ENCODE results near the gene ADM. TPM values are rescaled to one million over a fixed set of nuclear protein-coding genes. Genes with fewer than 3 reads are reported as not detected.

Gene ADM
- polyA plus RNA-seq, 3 donors = 9.5 to 224 (median 20.0) TPM

DNA sequence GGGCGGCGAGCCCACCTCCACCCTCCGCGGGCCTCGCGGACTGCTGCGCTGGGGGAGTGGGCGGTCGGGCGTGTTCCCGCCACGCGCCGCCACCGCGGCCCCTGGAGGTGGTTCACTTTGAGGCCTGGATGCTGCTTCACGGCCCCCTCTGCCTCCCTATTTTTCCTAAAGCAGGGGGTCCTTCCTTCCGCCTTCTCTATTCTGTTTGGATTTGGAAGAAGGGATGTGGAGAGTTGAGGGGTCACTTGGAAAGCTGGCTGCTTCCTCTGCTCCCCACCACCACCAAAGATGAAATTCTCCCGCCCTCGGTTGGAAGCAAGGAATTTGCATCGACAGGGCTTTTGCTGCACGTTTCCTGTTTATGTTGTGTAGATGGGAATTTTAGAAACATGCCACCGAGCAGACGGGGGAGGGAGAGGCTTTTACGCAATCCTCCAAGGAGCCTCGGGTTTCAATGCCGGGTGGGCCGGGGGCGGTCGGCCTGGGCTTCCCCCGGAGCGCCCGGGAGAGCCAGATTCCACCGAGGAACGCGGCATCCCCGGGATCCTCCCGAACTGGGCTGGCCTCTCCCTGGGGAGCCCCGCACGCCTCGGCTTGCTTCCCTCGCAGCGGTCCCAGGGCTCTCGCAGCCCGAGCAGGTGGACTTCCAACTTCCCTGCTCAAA, 10.5 kb upstream of the ADM start:
- Mint-ChIP-seq H3K36me3 (peaks cover 25 to 37% of the 10 kb centered on the region in 2 donors), H3K4me3 (peak overlapping the region; percentile 90), H3K9me3 (peaks cover 0 to 2% (median 0%) of the 10 kb centered on the region in 7 donors), H3K27me3 (ENCODE audit: low read depth in 3 of 3) (no peaks in the 10 kb centered on the region), H3K4me1 (peaks cover 64% of the 10 kb centered on the region), H3K27ac (peak overlapping the region; percentile 80 to 94 (median 90))
- peaks cover 0 to 4% of the 10 kb centered on the region in 2 donors for H3K36me3 ChIP-seq (replicated peaks in 1 of 2; ENCODE audit: control insufficient read depth in 1 of 2, insufficient read depth in 2 of 2, low read length in 2 of 2)
- H4K20me1 ChIP-seq (ENCODE audit: insufficient read depth, low read length) = peaks cover 4% of the 10 kb centered on the region
- no peaks in the 10 kb centered on the region for H3K27me3 ChIP-seq (ENCODE audit: control insufficient read depth in 2 of 2, insufficient read depth in 2 of 2, low read length in 2 of 2)
- H3K4me1 ChIP-seq (ENCODE audit: control insufficient read depth in 1 of 2, insufficient read depth in 2 of 2, low read length in 2 of 2) = peaks cover 60 to 61% of the 10 kb centered on the region in 2 donors
- peaks cover 50% of the 10 kb centered on the region for H3K79me2 ChIP-seq (ENCODE audit: insufficient read depth, low read length)
- H3K9me3 ChIP-seq (replicated peaks in 1 of 2; ENCODE audit: control insufficient read depth in 1 of 2, insufficient read depth in 1 of 2, low read length in 2 of 2) = no peaks in the 10 kb centered on the region
- peak overlapping the region; percentile 99 for H3K4me2 ChIP-seq (replicated peaks; ENCODE audit: extremely low read depth, low read length, poor library complexity, severe bottlenecking)
- peak overlapping the region; percentile 73 to 93 (median 91) for H3K4me3 ChIP-seq (replicated peaks in 1 of 3; ENCODE audit: low read depth in 2 of 3, low read length in 3 of 3)
- DNase-seq = peak in 1 of 3 donors; percentile 53
- intact Hi-C loops (cut with micrococcal nuclease) = loop anchor here (1.0 to 10.0 kb wide), 2 partner anchors 8 to 1550 kb away; partner anchors contain the start of gene USP47 (in 1 of the 2)
- TF ChIP-seq CTCF (IDR thresholded peaks at IDR 0.05) = no peak
- peak overlapping the region; percentile 71 to 87 for H3K27ac ChIP-seq (ENCODE audit: low read depth in 1 of 2, low read length in 2 of 2)
- WGBS (ENCODE audit: insufficient coverage) = under 1% methylated on average over 39 of the region's 45 CpGs
- H3K9ac ChIP-seq (ENCODE audit: insufficient read depth, low read length, poor library complexity, severe bottlenecking) = peak overlapping the region; percentile 96
- H2AFZ ChIP-seq (ENCODE audit: insufficient read depth, low read depth, low read length, poor library complexity, severe bottlenecking) = peak overlapping the region; percentile 75

DNA sequence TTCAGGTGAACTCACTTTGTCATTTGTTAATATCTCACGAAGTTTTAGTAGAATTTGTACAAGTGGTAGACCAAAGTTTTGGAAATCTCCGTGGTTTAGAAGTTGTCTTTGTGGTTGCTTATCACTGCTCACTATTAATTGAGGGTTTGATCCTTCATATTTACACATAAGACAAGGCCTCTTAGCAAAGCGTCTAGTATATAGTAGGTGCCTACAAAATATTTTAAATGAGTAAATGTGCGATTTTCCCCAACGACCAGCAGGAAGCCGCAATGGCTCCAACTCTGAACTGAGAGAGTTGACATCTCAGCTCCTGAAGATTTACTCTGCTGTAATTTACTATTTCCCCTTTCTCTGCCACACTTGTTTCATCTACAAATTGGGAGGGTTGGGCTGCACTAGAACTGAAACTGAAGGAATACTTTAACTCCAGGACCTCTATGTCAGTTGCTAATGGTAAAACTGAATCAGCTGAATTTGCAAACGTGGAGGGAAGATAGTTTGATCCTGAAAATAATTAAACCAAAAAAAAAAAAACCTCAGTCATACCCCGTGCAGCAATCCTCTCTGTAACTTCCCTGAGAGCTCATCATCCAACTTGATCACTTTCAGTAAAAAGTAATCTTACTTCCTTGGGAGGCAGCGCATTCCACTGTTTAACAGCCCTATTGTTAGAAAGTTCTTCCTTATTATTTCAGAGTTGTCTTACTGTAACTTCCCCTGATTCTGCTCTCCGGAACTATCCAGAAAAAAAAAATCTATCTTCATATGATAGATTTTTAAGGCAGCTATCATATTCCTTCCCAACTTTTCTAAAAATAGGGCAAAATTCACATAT, 9.6 kb upstream of the ADM start:
- Histone ChIP-seq H2AFZ (ENCODE audit: insufficient read depth, low read depth, low read length, poor library complexity, severe bottlenecking) (peak overlapping the region; percentile 75), H3K79me2 (ENCODE audit: insufficient read depth, low read length) (peaks cover 46% of the 10 kb centered on the region), H3K4me1 (ENCODE audit: control insufficient read depth in 1 of 2, insufficient read depth in 2 of 2, low read length in 2 of 2) (peaks cover 52% of the 10 kb centered on the region in 2 donors), H3K36me3 (replicated peaks in 1 of 2; ENCODE audit: control insufficient read depth in 1 of 2, insufficient read depth in 2 of 2, low read length in 2 of 2) (peaks cover 0 to 10% of the 10 kb centered on the region in 2 donors), H3K4me3 (replicated peaks in 1 of 3; ENCODE audit: low read depth in 2 of 3, low read length in 3 of 3) (peak overlapping the region; percentile 73 to 93 (median 91)), H3K9ac (ENCODE audit: insufficient read depth, low read length, poor library complexity, severe bottlenecking) (peak overlapping the region; percentile 96), H3K9me3 (replicated peaks in 1 of 2; ENCODE audit: control insufficient read depth in 1 of 2, insufficient read depth in 1 of 2, low read length in 2 of 2) (no peaks in the 10 kb centered on the region), H4K20me1 (ENCODE audit: insufficient read depth, low read length) (no peaks in the 10 kb centered on the region), H3K27me3 (ENCODE audit: control insufficient read depth in 2 of 2, insufficient read depth in 2 of 2, low read length in 2 of 2) (no peaks in the 10 kb centered on the region), H3K4me2 (replicated peaks; ENCODE audit: extremely low read depth, low read length, poor library complexity, severe bottlenecking) (peak overlapping the region; percentile 99), H3K27ac (ENCODE audit: low read depth in 1 of 2, low read length in 2 of 2) (peak overlapping the region; percentile 71 to 87)
- Mint-ChIP-seq H3K27me3 (ENCODE audit: low read depth in 3 of 3) (no peaks in the 10 kb centered on the region), H3K4me1 (peaks cover 57% of the 10 kb centered on the region), H3K4me3 (peak overlapping the region; percentile 90), H3K27ac (peak overlapping the region; percentile 80 to 94 (median 90)), H3K9me3 (peaks cover 0 to 2% (median 0%) of the 10 kb centered on the region in 7 donors), H3K36me3 (peaks cover 25 to 38% of the 10 kb centered on the region in 2 donors)
- TF ChIP-seq CTCF (IDR thresholded peaks at IDR 0.05) = no peak
- peak in 2 of 3 donors; percentile 45 to 51 for DNase-seq
- 0% methylated on average over 1 of the region's 10 CpGs for WGBS (ENCODE audit: insufficient coverage)
- intact Hi-C loops (cut with micrococcal nuclease) = loop anchor here in 1 of 2 donors (10.0 kb wide), 1 partner anchor 1550 kb away; the partner anchor contains the start of gene USP47

All from CD14-positive monocyte (primary cell).